Bone marrow (tissue), 2 donors: ENCODE data around the gene MTLN.
"Not testable (repeated sequence)": the region's sequence is repeated elsewhere in the genome, so short reads cannot be mapped to it uniquely, and the experiment has no call there.

Experiments used
- DNase-seq, 2 donors: peaks; one replicate each; lab custom pipeline; 2025; lab: John Stamatoyannopoulos, UW

Gene MTLN

DNA sequence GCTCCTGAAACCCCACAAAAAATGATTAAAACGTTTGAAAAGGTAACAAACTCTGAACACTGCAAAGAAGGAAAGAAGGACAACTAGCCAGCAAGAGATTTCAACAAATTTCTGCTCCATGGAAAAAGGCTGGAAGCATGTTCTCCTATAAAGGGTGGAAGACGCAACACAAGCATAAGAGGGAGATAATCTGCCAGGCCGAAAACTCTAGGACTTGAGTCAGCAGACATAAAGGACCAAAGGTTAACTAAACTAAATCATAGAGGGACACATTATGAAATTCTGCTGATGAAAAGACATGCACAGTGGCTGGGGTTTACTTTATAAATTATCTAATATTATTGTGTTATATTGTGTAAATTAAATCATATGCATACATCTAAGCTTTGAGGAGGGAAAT is 14.3 kb downstream of the MTLN start:
- no peak for DNase-seq

DNA sequence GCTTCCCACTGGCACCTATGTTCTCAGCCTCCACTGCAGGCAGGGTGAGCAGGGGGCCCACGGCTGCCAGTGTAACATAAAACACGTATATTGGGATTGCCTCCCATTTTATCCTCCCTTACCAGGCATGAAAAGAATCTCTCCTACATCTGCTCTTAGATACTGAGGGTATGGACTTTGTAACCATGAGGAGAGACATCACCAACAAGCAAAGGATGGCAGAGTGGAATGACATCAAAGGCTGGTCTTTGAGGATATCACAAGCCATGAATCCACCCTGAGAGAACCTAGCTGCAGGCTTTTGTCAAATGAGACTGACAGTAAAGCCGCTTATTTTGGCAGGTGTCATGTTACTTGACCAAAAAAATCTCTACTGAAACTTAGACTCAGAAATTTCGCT is 14.9 kb downstream of the MTLN start:
- no peak for DNase-seq

DNA sequence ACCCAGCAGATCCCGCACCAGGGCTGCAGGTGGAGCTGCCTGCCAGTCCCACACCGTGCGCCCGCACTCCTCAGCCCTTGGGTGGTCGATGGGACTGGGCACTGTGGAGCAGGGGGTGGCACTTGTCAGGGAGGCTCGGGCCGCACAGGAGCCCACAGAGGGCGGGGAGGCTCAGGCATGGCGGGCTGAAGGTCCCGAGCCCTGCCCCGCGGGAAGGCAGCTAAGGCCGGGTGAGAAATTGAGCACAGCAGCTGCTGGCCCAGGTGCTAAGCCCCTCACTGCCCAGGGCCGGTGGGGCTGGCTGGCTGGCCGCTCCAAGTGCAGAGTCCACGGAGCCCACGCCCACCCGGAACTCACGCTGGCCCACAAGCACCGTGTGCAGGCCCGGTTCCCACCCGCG is 22.2 kb downstream of the MTLN start:
- not testable (repeated sequence) for DNase-seq

DNA sequence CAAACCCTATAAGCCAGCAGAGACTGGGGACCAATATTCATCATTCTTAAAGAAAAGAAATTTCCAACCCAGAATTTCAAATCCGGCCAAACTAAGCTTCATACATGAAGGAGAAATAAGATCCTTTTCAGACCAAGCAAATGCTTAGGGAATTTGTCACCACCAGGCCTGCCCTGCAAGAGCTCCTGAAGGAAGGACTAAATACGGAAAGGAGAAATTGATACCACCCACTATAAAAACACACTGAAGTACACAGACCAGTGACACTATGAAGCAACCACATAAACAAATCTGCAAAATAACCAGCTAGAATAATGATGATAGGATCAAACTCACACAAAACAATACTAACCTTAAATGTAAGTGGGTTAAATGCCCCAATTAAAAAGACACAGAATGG is 29.9 kb downstream of the MTLN start:
- DNase-seq = no peak

DNA sequence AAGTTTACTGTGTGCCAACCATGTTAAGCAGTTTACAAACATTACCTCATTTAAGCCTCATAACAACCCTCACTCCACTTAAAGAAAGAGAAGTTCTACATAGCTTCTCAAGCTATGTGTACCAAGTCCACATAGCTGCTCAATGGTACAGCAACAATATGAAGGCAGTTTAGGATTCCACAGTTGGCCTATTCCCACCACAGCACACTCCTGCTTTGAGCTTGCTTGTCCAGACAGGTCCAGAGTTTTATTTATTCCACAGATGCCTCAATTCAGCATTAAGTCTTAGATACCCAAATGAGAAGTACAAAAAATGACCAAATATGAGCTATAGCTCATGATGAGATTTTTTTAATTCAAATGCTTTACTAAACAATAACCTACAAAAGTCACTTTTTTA is 32.3 kb downstream of the MTLN start:
- DNase-seq = no peak

DNA sequence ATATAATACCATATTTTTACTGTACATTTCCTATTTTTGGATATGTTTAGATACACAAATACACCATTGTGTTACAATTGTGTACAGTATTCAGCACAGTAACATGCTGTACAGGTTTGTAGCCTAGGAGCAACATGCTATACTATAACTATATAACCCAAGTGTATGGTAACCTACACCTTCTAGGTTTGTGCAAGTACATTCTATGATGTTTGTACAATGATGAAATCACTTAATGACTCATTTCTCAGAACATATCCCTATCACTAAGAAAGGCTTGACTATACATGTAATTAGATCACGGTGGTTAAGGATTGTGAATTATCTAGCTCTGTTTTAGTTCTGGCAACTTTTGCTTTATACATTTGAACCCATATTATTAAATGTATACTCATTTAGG is 38.8 kb downstream of the MTLN start:
- DNase-seq = no peak

DNA sequence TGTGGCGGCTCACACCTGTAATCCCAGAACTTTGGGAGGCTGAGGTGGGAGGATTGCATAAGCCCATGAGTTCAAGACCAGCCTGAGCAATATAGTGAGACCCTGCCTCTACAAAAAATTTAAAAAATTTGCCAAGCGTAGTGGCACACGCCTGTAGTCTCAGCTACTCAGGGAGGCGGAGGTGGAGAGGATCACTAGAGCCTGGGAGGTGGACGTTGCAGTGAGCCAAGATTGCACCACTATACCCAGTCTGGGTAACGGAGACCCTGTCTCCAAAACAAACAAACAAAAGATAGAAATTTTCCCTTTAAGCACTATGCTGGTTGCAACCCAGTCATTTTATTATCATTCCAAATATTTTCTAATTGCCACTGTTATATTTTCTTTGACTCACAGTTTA is 39.8 kb downstream of the MTLN start:
- no peak for DNase-seq

DNA sequence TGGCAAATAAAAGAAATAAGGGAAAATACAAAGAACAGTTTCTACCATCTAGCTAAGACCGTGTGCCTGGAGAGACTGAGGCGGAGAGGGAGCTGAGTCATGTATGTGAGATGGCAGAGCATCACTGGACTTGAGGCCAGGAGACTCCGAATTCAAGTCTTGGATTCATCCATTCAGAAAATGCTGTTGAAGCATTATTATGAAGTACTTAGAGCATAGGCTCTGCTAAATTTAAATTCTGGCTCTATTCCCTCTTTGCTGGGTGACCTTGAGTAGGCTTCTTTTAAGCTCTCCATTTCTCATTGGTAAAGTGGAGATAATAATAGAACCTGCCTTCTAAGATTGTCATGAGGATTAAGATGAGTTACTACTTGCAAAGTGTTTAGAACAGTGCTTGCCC is 42.2 kb downstream of the MTLN start:
- DNase-seq = no peak

DNA sequence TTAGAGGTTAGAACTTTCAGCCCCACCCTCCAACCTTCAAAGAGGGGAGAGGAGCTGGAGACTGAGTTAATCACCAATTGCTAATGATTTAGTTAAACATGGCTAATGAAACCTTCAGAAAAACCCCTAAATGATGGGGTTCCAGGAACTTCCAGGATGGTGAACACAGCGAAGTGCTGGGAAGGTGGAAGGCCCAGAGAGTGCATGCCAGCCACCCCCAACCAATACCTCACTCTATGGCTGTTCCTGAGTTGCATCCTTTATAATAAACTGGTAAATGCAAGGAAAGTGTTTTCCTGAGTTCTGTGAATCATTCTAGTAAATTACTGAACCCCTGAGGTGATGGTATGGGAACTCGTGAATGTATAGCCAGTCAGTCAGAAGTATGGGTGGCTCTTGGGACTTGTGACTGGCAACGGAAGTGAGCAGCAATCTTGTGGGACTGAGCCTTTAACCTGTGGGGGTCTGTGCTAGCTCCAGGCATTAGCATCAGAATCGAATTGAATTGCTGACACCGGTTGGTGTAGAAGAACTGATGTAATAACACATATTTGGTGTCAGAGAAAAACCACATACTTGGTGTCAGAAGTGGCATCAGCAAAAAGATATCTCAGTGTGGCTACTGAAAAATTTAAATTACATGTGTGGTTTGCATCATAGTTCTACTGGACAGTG is 44.9 kb downstream of the MTLN start:
- no peak for DNase-seq

DNA sequence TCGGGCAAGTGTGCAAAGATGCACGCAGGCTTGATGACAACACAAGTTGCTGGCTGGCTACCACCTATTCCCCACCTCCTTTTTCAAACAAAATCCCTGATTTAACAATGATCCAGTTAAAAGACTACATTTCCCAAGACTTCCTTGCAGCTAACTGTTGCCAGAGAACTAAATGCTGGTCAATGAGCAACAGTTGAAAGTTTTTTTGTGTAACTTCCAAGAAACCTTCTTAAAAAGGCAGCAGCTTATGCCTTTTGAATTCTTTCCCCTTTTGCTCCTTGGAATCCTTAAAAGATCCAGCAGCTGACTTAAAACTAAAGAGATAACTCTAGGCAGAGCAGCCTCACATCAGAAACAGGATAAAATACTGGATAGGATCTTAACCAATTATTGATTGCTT is 46.1 kb downstream of the MTLN start:
- no peak for DNase-seq
